GM12878 (cell line): ENCODE data around the gene GPRC5D. TPM values are rescaled to one million over a fixed set of nuclear protein-coding genes. Genes with fewer than 3 reads are reported as not detected.

ENCODE experiments used
- ATAC-seq: fragments of 200-7000 bp; cut with Tn5 transposase; 3 replicates; pipeline ENCODE4 v1.9.1; 2020; ENCODE audit warnings: mild to moderate bottlenecking, moderate library complexity
- BruUV-seq: library from RNA; stranded (reverse); fragments of 400-500 nt; replicated peaks from 2 replicates; lab custom pipeline; 2021; lab: Mats Ljungman, UMichigan
- CTCF ChIA-PET: fragments of 300-600 bp; sonication (Branson Sonifier 250); formaldehyde crosslinking; extraction: SDS; loops from one replicate; lab custom pipeline; 2021; ENCODE audit warnings: inconsistent platforms; lab: Yijun Ruan, JAX
- POLR2A ChIA-PET: fragments of 350-600 bp; formaldehyde crosslinking; extraction: SDS; loops from one replicate; lab custom pipeline; 2021; ENCODE audit warnings: inconsistent platforms; lab: Charles Lee
- RAD21 ChIA-PET: fragments of 300-600 bp; sonication (Branson Sonifier 250); formaldehyde crosslinking; loops from one replicate; lab custom pipeline; 2023; ENCODE audit warnings: antibody characterized with exemption; ENCODE audit not compliant: unreplicated experiment; lab: Charles Lee
- SMC1A ChIA-PET: fragments of 300-600 bp; sonication (Branson Sonifier 250); formaldehyde crosslinking; loops from one replicate; lab custom pipeline; 2023; ENCODE audit not compliant: unreplicated experiment, uncharacterized antibody; lab: Charles Lee
- DNase-seq: peaks from one replicate; pipeline ENCODE4 v3.0.0-alpha.2; 2011; ENCODE audit warnings: low read depth, low spot score
- FAIRE-seq: peaks from 3 replicates; lab custom pipeline; 2011; peaks lifted over from hg19 to GRCh38; lab: Jason Lieb, UNC
- H2AFZ ChIP-seq: 2 replicates; pipeline ENCODE4 v1.6.0; 2011; ENCODE audit warnings: low read depth, low read length, control low read depth; ENCODE audit not compliant: control insufficient read depth
- H3K27ac ChIP-seq: 2 replicates; pipeline ENCODE4 v1.5.1; 2011; ENCODE audit warnings: control low read depth; ENCODE audit not compliant: control insufficient read depth, insufficient read depth
- H3K27me3 ChIP-seq, 2 experiments: replicated peaks in 1 of 2; 2 replicates each; pipeline versions ENCODE4 v1.6.0 to v1.6.1; 2011; ENCODE audit warnings: low read length in 1 of 2; ENCODE audit not compliant: control insufficient read depth in 2 of 2, insufficient read depth in 2 of 2
- H3K36me3 ChIP-seq, 2 experiments: 2 replicates each; pipeline ENCODE4 v1.5.1; 2011; ENCODE audit warnings: low read length in 1 of 2; ENCODE audit not compliant: control insufficient read depth in 2 of 2, insufficient read depth in 2 of 2
- H3K4me1 ChIP-seq: 2 replicates; pipeline ENCODE4 v1.6.1; 2011; ENCODE audit warnings: mild to moderate bottlenecking, low read length, moderate library complexity, mixed read lengths; ENCODE audit not compliant: control insufficient read depth, insufficient read depth
- H3K4me2 ChIP-seq: 2 replicates; pipeline ENCODE4 v1.6.0; 2011; ENCODE audit warnings: control low read depth; ENCODE audit not compliant: control insufficient read depth, insufficient read depth
- H3K4me3 ChIP-seq: fragments of 200-600 bp; sonication (generic); 2 replicates; pipeline ENCODE4 v1.5.1; 2016
- H3K79me2 ChIP-seq: 2 replicates; pipeline ENCODE4 v1.6.0; 2011; ENCODE audit warnings: low read length; ENCODE audit not compliant: control insufficient read depth, insufficient read depth
- H3K9ac ChIP-seq: 2 replicates; pipeline ENCODE4 v1.8.0; 2011; ENCODE audit warnings: low read length, control low read depth, mixed read lengths; ENCODE audit not compliant: control insufficient read depth, insufficient read depth
- H3K9me3 ChIP-seq: replicated peaks from 3 replicates; pipeline ENCODE4 v1.5.1; 2011; ENCODE audit warnings: mild to moderate bottlenecking, low read length; ENCODE audit not compliant: control insufficient read depth, insufficient read depth
- H4K20me1 ChIP-seq: 2 replicates; pipeline ENCODE4 v1.6.0; 2011; ENCODE audit not compliant: control insufficient read depth, insufficient read depth
- CHD4 ChIP-seq: fragments of 200-600 bp; sonication (generic); IDR thresholded peaks from 2 replicates; pipeline ENCODE4 v1.6.1; 2016; ENCODE audit warnings: mild to moderate bottlenecking
- EP300 ChIP-seq, 2 experiments: fragments of 150-350 bp in 1 of 2; IDR thresholded peaks; 2 replicates each; pipeline ENCODE4 v1.6.1; 2011 to 2012; ENCODE audit warnings: low read depth in 2 of 2, low read length in 2 of 2, borderline replicate concordance in 1 of 2, improper control_type of control experiment in 1 of 2, inconsistent platforms in 1 of 2; ENCODE audit not compliant: control insufficient read depth in 1 of 2
- MEF2A ChIP-seq: IDR thresholded peaks from 2 replicates; pipeline ENCODE4 v1.6.1; 2011; ENCODE audit warnings: low read depth, mild to moderate bottlenecking, low read length, moderate library complexity; ENCODE audit not compliant: insufficient read depth
- NR2C1 ChIP-seq: fragments of 450-650 bp; IDR thresholded peaks from 2 replicates; pipeline ENCODE4 v1.6.1; 2017; ENCODE audit warnings: antibody characterized with exemption, mild to moderate bottlenecking, moderate library complexity
- NRF1 ChIP-seq: conservative IDR thresholded peaks from 2 replicates; pipeline ENCODE4 v1.6.1; 2011; ENCODE audit warnings: mild to moderate bottlenecking, low read depth, low read length, improper control_type of control experiment
- PKNOX1 ChIP-seq: fragments of 450-650 bp; IDR thresholded peaks from 2 replicates; pipeline ENCODE4 v1.6.1; 2016; ENCODE audit warnings: mild to moderate bottlenecking
- RAD21 ChIP-seq: IDR thresholded peaks from 2 replicates; pipeline ENCODE4 v1.6.1; 2011; ENCODE audit warnings: mild to moderate bottlenecking, low read depth, low read length, moderate library complexity; ENCODE audit not compliant: insufficient read depth
- RAD51 ChIP-seq: fragments of 450-650 bp; IDR thresholded peaks from 2 replicates; pipeline ENCODE4 v1.6.1; 2016; ENCODE audit warnings: moderate library complexity, mild to moderate bottlenecking, inconsistent platforms
- RUNX3 ChIP-seq: IDR thresholded peaks from 2 replicates; pipeline ENCODE4 v1.6.1; 2012; ENCODE audit warnings: low read length, inconsistent platforms
- SUPT20H ChIP-seq: IDR thresholded peaks from 2 replicates; pipeline ENCODE4 v1.6.1; 2011; ENCODE audit warnings: low read depth, mild to moderate bottlenecking, low read length, moderate library complexity, borderline replicate concordance; ENCODE audit not compliant: control insufficient read depth
- ZBED1 ChIP-seq: IDR thresholded peaks from 2 replicates; pipeline ENCODE4 v1.6.1; 2016; ENCODE audit warnings: borderline replicate concordance
- ZNF384 ChIP-seq: IDR thresholded peaks from 2 replicates; pipeline ENCODE4 v1.6.1; 2012; ENCODE audit warnings: low read depth, mild to moderate bottlenecking, low read length, improper control_type of control experiment, borderline replicate concordance
- ZNF687 ChIP-seq: fragments of 450-650 bp; IDR thresholded peaks from 2 replicates; pipeline ENCODE4 v1.6.1; 2017; ENCODE audit warnings: mild to moderate bottlenecking, moderate library complexity
- WGBS: methylation state at CpG from one replicate; pipeline ENCODE4 v1.1.6; 2016; ENCODE audit warnings: low lambda C conversion rate; ENCODE audit not compliant: insufficient replicate concordance, insufficient coverage; ENCODE audit errors: missing lambda C conversion rate; 5-methylcytosine and 5-hydroxymethylcytosine counted together
- in situ Hi-C: fragments of 300-500 bp; cut with MboI; formaldehyde crosslinking; loops from 9 replicates; pipeline ENCODE4 v1.14.3; 2018; ENCODE audit warnings: mixed read lengths
- intact Hi-C: fragments of 100-400 bp; cut with micrococcal nuclease; formaldehyde crosslinking; loops from one replicate; pipeline ENCODE4 v1.14.2; 2022; ENCODE audit not compliant: unreplicated experiment
- polyA plus RNA-seq, 11 experiments: library from polyadenylated mRNA; depleted of rRNA in 4 of 11; unstranded in 6 of 11; stranded (reverse) in 5 of 11; fragments of >200 nt; fragmentation: Nextera tagmentation in 4 of 11; fragmentation: Illumina TruSeq in 1 of 11; extraction: Ambion mirVana in 4 of 11; extraction: Trizol in 1 of 11; gene quantifications; 1 replicate in 1 of 11; 2 replicates in 10 of 11; pipeline versions ENCODE4 v1.2.1 to v1.2.3, GENCODE V29; 2011 to 2016; ENCODE audit warnings: inconsistent platforms in 2 of 11, missing spikeins in 2 of 11, low read depth in 1 of 11
- total RNA-seq, 4 experiments: library from RNA; depleted of rRNA in 3 of 4; stranded (reverse); fragments of >200 nt in 3 of 4; fragmentation: Illumina TruSeq in 1 of 4; extraction: Trizol in 1 of 4; gene quantifications; 2 replicates each; pipeline versions ENCODE4 v1.2.1 to v1.2.3, GENCODE V29; 2013 to 2021

GPRC5D gene
- total and polyA plus RNA-seq, 10 of the 15 experiments (the other 5 are each of a cell fraction or from before 2014, with no cell fraction given): 0.18 to 0.90 (median 0.37) TPM; not detected in 3

GRCh38 chr12:12891881-12892355, 60.1 kb downstream of the GPRC5D start:
- Histone ChIP-seq H3K4me2 (no peak overlapping the region), H3K9me3 (no peaks in the 10 kb centered on the region), H3K27me3 (peaks cover 12% of the 10 kb centered on the region in 2 experiments), H2AFZ (no peak overlapping the region), H3K9ac (no peak overlapping the region), H4K20me1 (no peaks in the 10 kb centered on the region), H3K27ac (no peak overlapping the region), H3K36me3 (no peaks in the 10 kb centered on the region), H3K4me3 (no peak overlapping the region), H3K79me2 (no peaks in the 10 kb centered on the region), H3K4me1 (no peaks in the 10 kb centered on the region; the same call in 1 of the 2 replicates)
- WGBS: 13% methylated on average over 7 of the region's 7 CpGs
- CTCF ChIA-PET: interaction anchor here (0.9 to 1.5 kb wide), 2 partner anchors 24 to 68 kb away, joined by 3 to 4 read pairs; no protein-coding TSS in a partner anchor
- SMC1A ChIA-PET: no interaction called here
- FAIRE-seq (no peak), ATAC-seq (no peak), DNase-seq (no peak)
- POLR2A ChIA-PET: no interaction called here
- RAD21 ChIA-PET: interaction anchor here (0.7 to 1.4 kb wide), 3 partner anchors 14 to 84 kb away, joined by 3 to 6 read pairs (median 3); no protein-coding TSS in a partner anchor
- TF ChIP-seq NR2C1 (no peak), SUPT20H (no peak), ZBED1 (no peak), RAD21 (no peak), ZNF687 (no peak), MEF2A (no peak), EP300 (IDR thresholded peaks at IDR 0.05; ENCODE audit: borderline replicate concordance in 1 of 2, control insufficient read depth in 1 of 2, low read depth in 2 of 2, low read length in 2 of 2) (no peak), CHD4 (no peak), NRF1 (no peak), RUNX3 (no peak), RAD51 (no peak), ZNF384 (no peak), PKNOX1 (no peak)
- BruUV-seq: no TSS peak
- in situ Hi-C loops (no loop called here), intact Hi-C loops (no loop called here)
